HUES6 (cell line): Measurements from ENCODE around the gene IMP3.

Experiments used
- H3K27ac ChIP-seq: 2 replicates; pipeline ENCODE4 v1.7.0; 2013; ENCODE audit warnings: low read depth, mild to moderate bottlenecking, low read length, inconsistent platforms
- H3K27me3 ChIP-seq: 2 replicates; pipeline ENCODE4 v1.6.1; 2013; ENCODE audit warnings: low read length; ENCODE audit not compliant: control insufficient read depth, insufficient read depth
- H3K36me3 ChIP-seq: 2 replicates; pipeline ENCODE4 v1.6.1; 2013; ENCODE audit warnings: low read length; ENCODE audit not compliant: control insufficient read depth, insufficient read depth
- H3K4me1 ChIP-seq: 2 replicates; pipeline ENCODE4 v1.6.1; 2013; ENCODE audit warnings: low read length; ENCODE audit not compliant: control insufficient read depth, insufficient read depth
- H3K4me3 ChIP-seq: 2 replicates; pipeline ENCODE4 v1.5.1; 2013; ENCODE audit warnings: low read depth, low read length
- H3K9ac ChIP-seq: one replicate; pipeline ENCODE4 v1.6.1; 2013; ENCODE audit warnings: mild to moderate bottlenecking, low read length
- H3K9me3 ChIP-seq: 2 replicates; pipeline ENCODE4 v1.6.1; 2013; ENCODE audit warnings: low read depth, low read length; ENCODE audit not compliant: control insufficient read depth, insufficient read depth

The IMP3 gene

DNA sequence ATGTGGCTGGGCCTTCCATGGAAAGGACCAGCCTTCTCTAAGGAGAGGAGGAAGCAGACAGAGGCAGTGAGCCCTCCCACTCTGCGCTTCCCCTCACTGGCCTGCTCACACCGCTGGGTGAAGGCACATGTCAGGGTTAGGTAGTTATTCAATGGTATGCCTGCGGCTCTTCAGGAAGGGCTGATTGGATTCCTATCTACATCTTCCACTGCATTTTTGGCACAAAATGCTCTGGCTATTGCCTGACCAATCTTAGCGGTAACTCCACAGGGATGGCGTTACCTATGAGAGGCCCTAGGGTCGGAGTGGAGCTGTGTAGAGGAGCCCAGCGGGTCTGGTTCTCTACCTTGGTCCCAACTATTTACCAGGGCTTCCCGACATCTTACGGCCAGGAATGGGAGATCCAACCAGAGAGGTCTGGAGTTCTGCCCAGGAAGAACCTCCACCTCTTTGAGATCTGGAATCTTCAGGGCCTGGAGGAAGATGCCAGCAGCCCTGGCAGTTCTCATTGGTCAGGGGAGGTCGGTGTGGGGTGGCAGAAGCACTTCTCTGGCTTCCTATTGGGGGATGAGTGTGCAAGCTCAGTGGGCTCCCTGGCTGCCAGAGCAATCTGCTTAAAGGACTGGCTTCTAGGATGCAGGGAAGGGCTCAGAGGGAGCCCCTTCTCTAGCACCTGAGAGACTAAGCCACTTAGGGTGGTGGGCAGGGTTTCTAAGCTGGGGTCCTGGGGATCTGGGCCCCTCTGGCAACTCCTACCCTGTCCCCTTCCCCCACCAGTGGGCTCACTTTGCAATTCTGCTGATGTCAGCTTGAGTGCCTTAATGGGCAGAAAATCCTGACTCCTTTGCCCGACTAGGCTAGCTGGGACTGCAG is 31.9 kb upstream of the IMP3 start:
- Histone ChIP-seq H3K27me3 (no peaks in the 10 kb centered on the region), H3K4me1 (peaks cover 26% of the 10 kb centered on the region), H3K27ac (peak overlapping the region; percentile 46; the same call in 1 of the 2 replicates), H3K36me3 (no peaks in the 10 kb centered on the region), H3K9me3 (no peaks in the 10 kb centered on the region), H3K9ac (peak overlapping the region; percentile 66), H3K4me3 (peak overlapping the region; percentile 20; the same call in 1 of the 2 replicates)

DNA sequence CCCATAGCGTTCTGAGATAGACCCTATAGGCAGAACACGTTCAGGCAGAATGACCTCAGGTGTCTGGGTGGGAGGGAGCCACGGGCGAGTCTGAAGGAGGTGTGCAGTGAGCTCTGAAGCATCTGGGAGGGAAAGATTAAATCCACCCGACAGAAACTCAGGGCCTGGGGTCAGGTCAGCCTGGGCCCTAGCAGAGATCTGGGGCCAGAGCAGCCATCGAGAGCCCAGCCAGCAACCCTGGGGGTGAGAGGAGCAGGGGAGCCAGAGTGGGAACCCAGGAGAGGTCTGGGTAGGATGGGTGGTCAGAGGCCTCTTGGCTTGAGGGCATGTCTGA is 29.8 kb upstream of the IMP3 start:
- H3K36me3 ChIP-seq, result no peaks in the 10 kb centered on the region
- H3K27ac ChIP-seq, result no peak overlapping the region
- H3K27me3 ChIP-seq, result no peaks in the 10 kb centered on the region
- H3K4me1 ChIP-seq, result peaks cover 26% of the 10 kb centered on the region
- H3K9ac ChIP-seq, result no peak overlapping the region
- H3K9me3 ChIP-seq, result no peaks in the 10 kb centered on the region
- H3K4me3 ChIP-seq, result no peak overlapping the region

DNA sequence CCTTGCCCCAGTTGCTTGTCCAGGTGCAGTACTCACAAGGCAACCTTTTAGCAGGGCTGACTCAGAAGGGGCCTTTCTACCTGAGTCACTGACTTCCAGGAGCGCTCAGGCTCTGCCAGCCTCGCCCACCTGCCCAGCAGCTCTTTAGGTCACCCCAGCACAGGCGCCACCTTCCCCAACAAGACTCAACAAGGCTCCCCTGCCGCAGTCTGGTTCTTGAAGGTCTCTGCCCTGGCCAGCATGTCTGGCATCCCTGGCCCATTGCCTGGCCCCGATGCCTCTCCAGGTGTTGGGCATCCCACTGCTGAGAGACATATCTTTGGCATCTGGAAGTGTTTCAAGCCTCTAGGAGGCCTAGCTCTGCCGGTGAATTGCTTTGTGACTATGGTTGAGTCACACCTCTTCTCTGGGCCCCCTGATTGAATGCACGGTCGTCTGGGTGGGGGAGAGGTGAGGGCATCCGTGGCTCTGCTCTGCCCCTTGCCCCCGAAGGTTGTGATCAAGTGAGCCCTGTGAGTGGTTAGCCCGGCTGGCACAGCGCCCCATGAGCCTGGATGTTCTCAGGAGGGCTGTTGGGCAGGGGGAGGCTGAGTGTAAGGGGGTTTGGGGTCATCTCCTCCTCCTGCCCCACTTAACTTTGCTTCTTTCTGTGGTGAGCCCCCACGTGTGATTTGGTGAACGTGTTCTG is 29.3 kb upstream of the IMP3 start:
- Histone ChIP-seq H3K36me3 (no peaks in the 10 kb centered on the region), H3K4me1 (peaks cover 26% of the 10 kb centered on the region), H3K9me3 (no peaks in the 10 kb centered on the region), H3K27ac (no peak overlapping the region), H3K9ac (no peak overlapping the region), H3K4me3 (no peak overlapping the region), H3K27me3 (no peaks in the 10 kb centered on the region)

DNA sequence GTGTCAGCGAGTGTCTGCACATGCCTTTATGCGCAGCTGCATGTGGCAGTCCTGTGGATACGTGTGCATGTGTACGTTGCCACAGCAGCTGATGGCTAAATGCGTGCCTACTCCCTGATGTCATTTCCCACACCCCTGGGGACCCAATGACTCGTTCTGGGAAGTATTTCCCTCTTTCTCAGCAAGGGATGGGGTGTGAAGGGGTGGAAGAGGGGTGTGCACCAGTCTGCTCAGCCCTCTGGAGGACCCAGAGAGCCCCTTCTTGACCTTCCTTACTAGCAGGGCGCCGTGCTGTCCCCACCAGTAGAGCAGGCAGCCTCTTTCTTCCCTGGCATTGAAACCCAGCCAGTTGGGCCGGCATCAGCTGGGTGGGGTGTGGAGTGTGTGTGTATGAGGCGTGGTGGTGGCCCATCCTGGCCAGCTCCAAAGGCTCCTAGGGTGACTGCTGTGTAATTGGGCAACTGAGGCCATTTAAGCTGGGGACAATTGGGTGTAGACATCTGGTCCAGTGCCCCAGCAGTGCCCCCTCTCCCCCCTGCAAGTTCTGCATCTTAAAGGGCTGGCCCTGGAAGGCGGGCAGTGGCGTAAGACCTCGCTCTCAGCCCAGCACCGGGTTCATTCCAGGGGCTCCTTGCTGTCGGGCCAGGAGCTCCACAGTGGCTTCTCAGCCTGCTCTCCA is 26.9 kb upstream of the IMP3 start:
- Histone ChIP-seq H3K27ac (no peak overlapping the region), H3K36me3 (no peaks in the 10 kb centered on the region; the same call in 1 of the 2 replicates), H3K9me3 (no peaks in the 10 kb centered on the region), H3K4me1 (peaks cover 6% of the 10 kb centered on the region), H3K9ac (no peak overlapping the region), H3K4me3 (no peak overlapping the region), H3K27me3 (no peaks in the 10 kb centered on the region)

DNA sequence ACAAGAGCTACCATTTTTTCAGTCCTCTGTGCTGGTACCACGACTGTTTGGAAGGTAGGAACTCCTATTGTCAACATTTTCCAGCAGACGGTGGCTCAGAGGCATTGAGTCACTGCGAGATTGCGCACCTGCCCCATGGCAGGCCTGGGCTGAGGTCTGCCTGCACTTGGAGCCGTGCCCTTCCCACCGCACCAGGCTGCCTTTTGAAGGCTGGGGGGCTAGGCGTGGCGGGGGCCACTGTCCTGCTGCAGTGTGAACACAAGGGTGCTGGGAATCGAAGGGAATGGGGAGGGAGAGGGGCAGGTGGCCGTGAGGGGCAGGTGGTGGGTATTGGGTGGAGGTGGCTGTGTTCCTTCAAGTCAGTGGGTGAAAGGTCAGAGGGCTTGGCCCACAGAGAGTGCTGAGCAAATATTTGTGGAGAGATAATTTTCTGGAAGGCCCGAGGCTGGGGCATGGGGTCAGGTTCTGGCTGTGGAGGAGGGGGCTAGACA is 24.0 kb upstream of the IMP3 start:
- Histone ChIP-seq H3K36me3 (peaks cover 4% of the 10 kb centered on the region), H3K4me3 (no peak overlapping the region), H3K4me1 (peaks cover 3% of the 10 kb centered on the region; the same call in 1 of the 2 replicates), H3K27ac (no peak overlapping the region), H3K9me3 (no peaks in the 10 kb centered on the region), H3K27me3 (no peaks in the 10 kb centered on the region), H3K9ac (no peak overlapping the region)

DNA sequence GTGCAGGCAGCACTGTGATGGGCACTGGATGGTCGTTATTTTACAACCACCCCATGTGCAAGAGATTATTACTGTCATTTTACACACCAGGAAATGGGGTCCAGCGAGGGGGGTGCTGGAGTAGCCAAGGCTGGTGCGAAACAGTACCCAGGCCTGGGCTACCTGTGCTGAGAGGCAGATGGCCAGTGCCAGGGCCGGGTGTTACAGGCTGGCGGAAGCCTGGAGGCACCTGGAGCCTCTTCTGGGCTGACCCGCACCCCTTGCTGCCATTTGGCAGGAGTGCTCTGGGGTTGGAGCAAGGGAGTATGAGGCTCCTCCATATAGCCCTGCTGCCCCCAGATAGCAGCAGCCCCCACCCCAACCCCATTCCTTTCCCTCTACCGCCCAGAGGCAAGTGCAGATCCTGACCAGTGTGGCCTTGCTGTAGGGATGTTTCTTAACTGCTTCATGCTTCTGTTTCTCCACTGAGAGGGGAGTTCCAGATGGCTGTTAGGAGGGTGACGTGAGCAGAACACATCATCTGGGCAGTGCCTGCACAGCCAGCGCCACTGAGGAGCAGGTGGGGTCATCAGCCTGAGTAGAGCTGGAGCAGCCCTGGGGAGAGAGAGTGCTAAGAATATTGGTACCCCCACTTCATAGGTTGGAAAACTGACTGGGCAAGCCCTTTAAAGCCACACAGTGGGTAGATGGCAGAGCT is 22.9 kb upstream of the IMP3 start:
- H3K36me3 ChIP-seq, result peaks cover 9% of the 10 kb centered on the region
- H3K9ac ChIP-seq, result no peak overlapping the region
- H3K4me1 ChIP-seq, result peaks cover 3% of the 10 kb centered on the region; the same call in 1 of the 2 replicates
- no peaks in the 10 kb centered on the region for H3K27me3 ChIP-seq
- no peak overlapping the region for H3K4me3 ChIP-seq
- H3K9me3 ChIP-seq, result no peaks in the 10 kb centered on the region
- H3K27ac ChIP-seq, result no peak overlapping the region

DNA sequence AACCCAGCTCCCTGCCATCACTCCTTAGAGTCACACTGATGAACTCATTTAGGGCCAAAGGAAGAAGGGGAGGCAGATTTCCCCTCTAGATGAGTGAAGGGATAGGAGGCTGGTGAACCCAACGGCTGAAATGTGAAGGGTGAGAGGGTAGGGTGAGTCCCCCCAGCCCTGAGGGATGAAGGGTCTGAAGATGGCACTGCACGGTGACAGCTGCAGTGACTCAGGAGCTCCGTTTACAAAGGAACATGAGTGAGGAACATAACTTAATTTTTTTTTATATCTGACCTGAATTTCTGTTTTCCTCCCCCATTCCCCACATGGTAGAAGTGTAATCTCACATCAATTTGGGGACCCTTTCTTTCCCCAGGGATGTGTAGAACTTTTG is 21.7 kb upstream of the IMP3 start:
- H3K4me3 ChIP-seq, result no peak overlapping the region

DNA sequence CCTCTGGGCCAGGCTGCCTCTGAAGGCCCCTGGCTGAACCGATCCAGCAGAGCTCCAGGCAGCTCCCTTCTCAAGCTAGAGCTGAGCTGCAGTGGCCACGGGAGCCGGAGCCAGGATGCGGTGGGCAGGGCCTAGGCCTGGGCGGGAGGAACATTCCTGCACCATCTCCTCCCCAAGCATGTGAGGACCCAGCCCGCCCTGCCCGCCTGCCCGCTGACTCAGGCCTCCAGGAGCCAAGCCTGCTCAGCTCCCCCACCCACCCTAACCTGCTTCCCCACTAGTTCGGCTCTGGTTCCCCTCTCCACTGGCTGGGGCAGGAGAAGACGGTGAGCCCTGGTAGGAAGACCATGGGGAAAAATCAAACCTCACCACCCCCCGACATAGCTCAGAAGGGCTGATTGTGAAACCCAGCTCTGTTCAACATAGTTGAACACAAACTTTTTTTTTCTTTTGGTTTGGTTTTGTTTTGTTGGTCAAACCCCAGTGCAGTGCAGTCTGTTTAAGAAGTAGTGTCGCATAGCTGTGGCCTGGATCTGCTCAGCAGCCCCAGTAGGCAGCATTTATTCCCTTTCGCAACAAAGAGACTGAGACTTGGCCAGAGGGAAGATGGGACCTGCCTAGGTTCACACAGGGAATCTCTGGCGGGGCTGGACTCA is 21.2 kb upstream of the IMP3 start:
- Histone ChIP-seq H3K9me3 (no peaks in the 10 kb centered on the region), H3K27me3 (no peaks in the 10 kb centered on the region), H3K27ac (no peak overlapping the region), H3K36me3 (peaks cover 20% of the 10 kb centered on the region), H3K4me1 (peaks cover 3% of the 10 kb centered on the region; the same call in 1 of the 2 replicates), H3K4me3 (no peak overlapping the region), H3K9ac (no peak overlapping the region)

More for the DNA sequence above, 21.7 kb upstream of the IMP3 start:
- no peak overlapping the region for H3K27ac ChIP-seq
- no peaks in the 10 kb centered on the region for H3K9me3 ChIP-seq
- peaks cover 3% of the 10 kb centered on the region; the same call in 1 of the 2 replicates for H3K4me1 ChIP-seq
- H3K9ac ChIP-seq, result no peak overlapping the region
- no peaks in the 10 kb centered on the region for H3K27me3 ChIP-seq
- H3K36me3 ChIP-seq, result peaks cover 20% of the 10 kb centered on the region

DNA sequence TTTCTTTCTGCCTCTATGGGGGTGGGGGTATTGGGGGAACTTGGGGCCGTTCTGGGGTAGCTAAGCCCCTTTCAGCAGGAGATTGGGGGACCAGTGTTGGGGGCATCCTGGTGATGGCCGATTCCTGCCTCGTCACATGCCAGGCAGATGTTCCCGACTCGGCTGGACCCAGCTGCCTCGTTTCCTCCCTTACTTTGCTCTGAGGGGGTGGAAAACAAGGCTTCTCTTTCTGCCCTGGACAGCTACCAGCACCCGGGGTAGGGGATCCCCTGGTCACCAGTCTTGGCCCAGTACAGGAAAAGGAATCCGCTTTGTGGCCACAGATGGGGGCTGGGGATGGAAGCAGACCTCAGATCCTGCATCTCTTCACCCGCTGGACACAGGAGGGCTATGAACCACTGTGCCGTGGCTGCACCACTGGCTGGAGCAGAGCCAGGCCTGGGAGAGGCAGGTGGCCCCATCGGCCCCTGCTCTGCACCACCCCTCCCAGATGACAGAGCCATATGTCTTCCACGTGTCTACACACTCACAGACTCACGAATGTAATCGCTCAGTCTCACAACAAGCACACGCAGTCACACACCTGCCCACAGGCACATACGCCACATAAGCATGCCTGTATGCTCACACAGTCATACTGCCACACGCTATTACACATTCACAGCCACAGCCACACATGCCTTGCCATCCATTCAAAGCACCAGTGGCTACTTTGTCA is 20.1 kb upstream of the IMP3 start:
- no peaks in the 10 kb centered on the region for H3K9me3 ChIP-seq
- H3K4me1 ChIP-seq, result peaks cover 3% of the 10 kb centered on the region; the same call in 1 of the 2 replicates
- H3K9ac ChIP-seq, result no peak overlapping the region
- H3K4me3 ChIP-seq, result no peak overlapping the region
- H3K27ac ChIP-seq, result no peak overlapping the region
- H3K27me3 ChIP-seq, result no peaks in the 10 kb centered on the region
- peaks cover 20% of the 10 kb centered on the region for H3K36me3 ChIP-seq
